ENCODE measurements around the gene EEPD1. TPM values are rescaled to one million over a fixed set of nuclear protein-coding genes. Genes with fewer than 3 reads are reported as not detected.

The EEPD1 gene
- total RNA-seq, 4 donors from 2014 or later = 19.0 to 34.2 (median 20.8) TPM

DNA sequence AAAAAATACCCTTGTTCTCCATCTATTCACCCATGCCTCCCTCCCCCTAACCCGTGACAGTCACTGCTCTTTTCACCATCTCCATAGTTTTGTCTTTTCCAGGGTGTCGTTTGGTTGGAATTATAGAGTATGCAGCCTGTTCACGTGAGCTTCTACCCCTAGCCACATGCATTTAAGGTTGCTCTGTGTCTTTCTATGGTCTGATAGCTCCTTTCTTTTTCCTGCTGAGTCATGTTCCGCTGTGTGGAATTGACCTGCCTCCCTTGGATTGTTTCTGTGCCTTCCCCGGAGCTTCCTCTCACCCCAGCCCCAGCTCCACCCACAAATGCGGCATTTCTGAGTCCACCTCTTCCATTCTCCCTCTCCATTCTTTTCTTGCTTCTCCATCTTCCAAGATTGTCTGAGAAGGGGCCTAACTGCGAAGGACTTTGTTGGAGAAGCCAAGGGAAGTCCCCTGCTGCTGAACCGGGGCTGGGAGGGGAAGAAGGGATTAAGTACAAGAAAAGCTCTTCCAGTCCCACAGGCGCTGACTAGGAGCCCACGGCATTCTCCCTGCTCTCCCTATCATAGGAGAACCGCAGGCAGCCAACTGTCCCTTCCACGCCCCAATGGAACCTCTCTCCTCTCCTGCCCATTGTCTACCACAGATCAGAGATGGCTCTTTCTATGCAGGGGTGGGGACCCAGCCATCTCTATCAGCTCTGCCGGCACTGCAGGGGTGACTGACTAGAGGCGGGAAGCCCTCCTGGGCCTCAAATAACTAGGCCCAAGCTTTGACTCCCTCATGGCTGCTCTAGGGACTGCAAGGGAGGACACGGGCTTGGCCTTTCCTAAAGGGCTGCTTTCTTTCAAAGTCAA is 149.1 kb downstream of the EEPD1 start:
- WGBS, 2 donors = 84 to 87% methylated on average over 15 of the region's 15 CpGs
- no peak for TF ChIP-seq POLR2A (IDR thresholded peaks at IDR 0.05)
- TF ChIP-seq, protein P1, sequence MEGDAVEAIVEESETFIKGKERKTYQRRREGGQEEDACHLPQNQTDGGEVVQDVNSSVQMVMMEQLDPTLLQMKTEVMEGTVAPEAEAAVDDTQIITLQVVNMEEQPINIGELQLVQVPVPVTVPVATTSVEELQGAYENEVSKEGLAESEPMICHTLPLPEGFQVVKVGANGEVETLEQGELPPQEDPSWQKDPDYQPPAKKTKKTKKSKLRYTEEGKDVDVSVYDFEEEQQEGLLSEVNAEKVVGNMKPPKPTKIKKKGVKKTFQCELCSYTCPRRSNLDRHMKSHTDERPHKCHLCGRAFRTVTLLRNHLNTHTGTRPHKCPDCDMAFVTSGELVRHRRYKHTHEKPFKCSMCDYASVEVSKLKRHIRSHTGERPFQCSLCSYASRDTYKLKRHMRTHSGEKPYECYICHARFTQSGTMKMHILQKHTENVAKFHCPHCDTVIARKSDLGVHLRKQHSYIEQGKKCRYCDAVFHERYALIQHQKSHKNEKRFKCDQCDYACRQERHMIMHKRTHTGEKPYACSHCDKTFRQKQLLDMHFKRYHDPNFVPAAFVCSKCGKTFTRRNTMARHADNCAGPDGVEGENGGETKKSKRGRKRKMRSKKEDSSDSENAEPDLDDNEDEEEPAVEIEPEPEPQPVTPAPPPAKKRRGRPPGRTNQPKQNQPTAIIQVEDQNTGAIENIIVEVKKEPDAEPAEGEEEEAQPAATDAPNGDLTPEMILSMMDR (IDR thresholded peaks at IDR 0.05) = no peak
- no peak overlapping the region for H3K4me3 ChIP-seq (ENCODE audit: low read depth, poor library complexity, severe bottlenecking)
- intact Hi-C loops (cut with DNase I; ENCODE audit: low total_unique reads) = no loop called here
- DNase-seq (ENCODE audit: low spot score in 2 of 2) = peak in 1 of 2 donors; percentile 63

DNA sequence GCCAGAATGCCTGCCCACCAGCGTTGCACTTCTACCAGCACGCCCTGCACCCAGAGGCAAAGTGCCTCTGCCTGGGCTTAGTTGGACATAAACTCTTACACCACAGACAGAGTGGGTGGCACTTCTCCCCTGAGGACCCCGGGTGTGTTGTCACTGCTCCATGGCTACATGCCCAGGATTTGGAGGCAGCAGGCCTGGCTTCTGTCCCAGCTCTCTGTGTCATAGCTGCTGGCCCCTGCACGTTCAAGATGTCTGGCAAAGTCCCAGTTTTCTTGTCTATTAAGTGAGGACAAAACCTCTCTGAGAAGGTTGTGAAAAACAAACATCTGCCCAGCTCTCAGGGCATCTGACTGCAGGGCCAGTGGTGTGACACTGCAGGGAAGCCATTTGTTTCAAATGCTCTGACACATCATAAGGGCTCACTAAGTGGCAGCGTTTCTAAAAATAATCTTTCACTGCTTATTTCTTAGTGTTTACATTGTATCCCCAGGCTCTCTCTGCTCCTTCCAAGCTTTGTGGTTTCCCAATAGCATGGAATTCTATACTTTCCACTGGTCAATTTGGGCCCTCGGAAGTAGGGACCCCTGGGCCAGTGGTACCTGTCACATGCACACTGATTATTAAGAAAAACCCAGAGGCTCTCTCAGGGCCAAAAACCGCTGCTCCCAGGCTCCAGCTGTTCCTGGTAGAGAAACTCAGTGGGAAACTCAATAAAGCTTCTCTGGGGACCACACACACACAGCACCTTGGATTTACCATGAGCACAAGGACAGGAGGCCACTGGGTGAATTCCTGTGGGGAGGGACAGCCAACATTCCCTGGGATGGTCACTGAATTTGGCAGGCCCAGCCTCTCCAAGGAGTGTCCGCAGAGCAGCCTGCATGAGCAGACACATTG is 150.4 kb downstream of the EEPD1 start:
- intact Hi-C loops (cut with DNase I; ENCODE audit: low total_unique reads) = no loop called here
- DNase-seq (ENCODE audit: low spot score in 2 of 2) = peak; percentile 90 to 97
- TF ChIP-seq POLR2A (IDR thresholded peaks at IDR 0.05) = no peak
- TF ChIP-seq, protein P1 (IDR thresholded peaks at IDR 0.05) = no peak
- no peak overlapping the region for H3K4me3 ChIP-seq (ENCODE audit: low read depth, poor library complexity, severe bottlenecking)
- 24 to 29% methylated on average over 7 to 8 of the region's 8 CpGs for WGBS, 2 donors

DNA sequence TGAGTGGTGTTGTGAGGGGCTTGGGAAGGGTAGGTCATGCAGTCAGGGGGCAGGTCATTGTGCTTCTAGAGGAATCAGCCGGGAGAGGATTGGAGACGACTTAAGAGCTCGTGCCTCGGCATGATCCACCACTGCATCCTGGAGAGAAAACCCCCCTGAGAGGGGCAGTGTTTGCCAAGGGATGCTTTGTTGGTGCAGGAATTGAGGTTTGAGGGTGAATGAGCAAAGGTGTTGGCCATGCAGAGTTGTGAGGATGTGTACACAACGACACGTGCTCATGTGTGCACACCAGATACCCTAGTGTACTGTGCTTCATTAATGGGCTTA is 151.0 kb downstream of the EEPD1 start:
- no peak for DNase-seq (ENCODE audit: low spot score in 2 of 2)
- TF ChIP-seq, protein P1 (IDR thresholded peaks at IDR 0.05) = no peak
- TF ChIP-seq POLR2A (IDR thresholded peaks at IDR 0.05) = no peak
- 68 to 80% methylated on average over 6 of the region's 6 CpGs for WGBS, 2 donors
- intact Hi-C loops (cut with DNase I; ENCODE audit: low total_unique reads) = no loop called here
- H3K4me3 ChIP-seq (ENCODE audit: low read depth, poor library complexity, severe bottlenecking) = no peak overlapping the region

DNA sequence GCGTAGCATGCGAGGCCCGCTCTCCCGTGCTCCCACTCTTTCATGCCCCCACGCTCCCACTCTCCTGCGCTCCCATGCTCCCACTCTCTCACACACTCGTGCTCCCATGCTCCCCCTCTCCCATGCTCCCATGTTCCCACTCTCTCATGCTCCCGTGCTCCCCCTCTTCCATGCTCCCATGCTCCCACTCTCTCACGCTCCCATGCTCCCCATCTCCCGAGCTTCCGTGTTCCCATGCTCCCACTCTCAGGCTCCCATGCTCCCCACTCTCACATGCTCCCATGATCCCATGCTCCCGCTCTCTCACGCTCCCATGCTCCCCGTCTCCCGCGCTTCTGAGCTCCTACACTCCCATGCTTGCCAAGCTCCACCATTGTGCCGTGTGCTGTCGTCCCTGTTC is 152.2 kb downstream of the EEPD1 start:
- intact Hi-C loops (cut with DNase I; ENCODE audit: low total_unique reads) = no loop called here
- WGBS, 2 donors = 97% methylated on average over 18 of the region's 18 CpGs
- DNase-seq (ENCODE audit: low spot score in 2 of 2) = no peak
- TF ChIP-seq POLR2A (IDR thresholded peaks at IDR 0.05) = no peak
- TF ChIP-seq, protein P1 (IDR thresholded peaks at IDR 0.05) = no peak
- H3K4me3 ChIP-seq (ENCODE audit: low read depth, poor library complexity, severe bottlenecking) = no peak overlapping the region

DNA sequence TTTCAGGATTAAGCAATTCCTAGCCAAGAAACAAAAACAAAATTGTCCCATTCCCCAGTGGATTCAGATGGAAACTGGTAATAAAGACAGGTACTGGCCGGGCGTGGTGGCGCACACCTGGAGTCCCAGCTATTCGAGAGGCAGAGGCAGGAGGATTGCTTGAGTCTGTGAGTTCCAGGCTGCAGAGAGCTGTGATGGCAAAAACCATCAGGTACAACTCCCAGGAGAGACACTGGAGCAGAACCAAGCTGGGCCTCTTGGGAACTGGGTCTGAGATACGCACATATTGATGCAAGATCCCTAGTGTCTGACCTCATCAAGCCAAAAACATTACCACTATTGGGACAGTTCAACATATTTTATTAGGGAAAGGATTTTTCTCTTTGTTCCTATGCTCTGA is 152.6 kb downstream of the EEPD1 start:
- intact Hi-C loops (cut with DNase I; ENCODE audit: low total_unique reads) = no loop called here
- DNase-seq (ENCODE audit: low spot score in 2 of 2) = no peak
- WGBS, 2 donors = 93 to 99% methylated on average over 5 of the region's 5 CpGs
- no peak for TF ChIP-seq POLR2A (IDR thresholded peaks at IDR 0.05)
- TF ChIP-seq, protein P1 (IDR thresholded peaks at IDR 0.05) = no peak
- H3K4me3 ChIP-seq (ENCODE audit: low read depth, poor library complexity, severe bottlenecking) = no peak overlapping the region
